GM23338 (cell line): ENCODE data around the gene SULT6B1. TPM values are rescaled to one million over a fixed set of nuclear protein-coding genes. Genes with fewer than 3 reads are reported as not detected.

ENCODE experiments used
- ATAC-seq: fragments of 200-7000 bp; cut with Tn5 transposase; 3 replicates; pipeline ENCODE4 v1.9.1; 2020
- DNase-seq: peaks from one replicate; pipeline ENCODE4 v3.0.0-alpha.2; 2015; ENCODE audit warnings: low spot score
- H2AFZ ChIP-seq: fragments of 200-600 bp; sonication (generic); 2 replicates; pipeline ENCODE4 v1.8.0; 2016; ENCODE audit warnings: antibody characterized with exemption, mild to moderate bottlenecking, moderate library complexity
- H3F3A ChIP-seq: fragments of 200-600 bp; sonication (generic); replicated peaks from 2 replicates; pipeline ENCODE4 v1.8.0; 2017; ENCODE audit warnings: antibody characterized with exemption, mixed run types, low read depth
- H3K27ac ChIP-seq: fragments of 200-600 bp; sonication (generic); 2 replicates; pipeline ENCODE4 v1.6.1; 2016; ENCODE audit warnings: low read depth
- H3K27me3 ChIP-seq: fragments of 200-600 bp; sonication (generic); 2 replicates; pipeline ENCODE4 v1.8.0; 2016; ENCODE audit warnings: mild to moderate bottlenecking, mixed run types, moderate library complexity; ENCODE audit not compliant: insufficient read depth
- H3K36me3 ChIP-seq: fragments of 200-600 bp; sonication (generic); 2 replicates; pipeline ENCODE4 v1.8.0; 2016; ENCODE audit warnings: mild to moderate bottlenecking; ENCODE audit not compliant: insufficient read depth
- H3K4me1 ChIP-seq: fragments of 200-600 bp; sonication (generic); 2 replicates; pipeline ENCODE4 v1.8.0; 2016; ENCODE audit warnings: mild to moderate bottlenecking, moderate library complexity; ENCODE audit not compliant: insufficient read depth
- H3K4me2 ChIP-seq: fragments of 200-600 bp; sonication (generic); 2 replicates; pipeline ENCODE4 v1.7.1; 2017; ENCODE audit warnings: mixed run types
- H3K4me3 ChIP-seq: fragments of 200-600 bp; sonication (generic); 2 replicates; pipeline ENCODE4 v1.6.1; 2016; ENCODE audit warnings: mixed run types
- H3K79me2 ChIP-seq: fragments of 200-600 bp; sonication (generic); replicated peaks from 2 replicates; pipeline ENCODE4 v1.8.0; 2017; ENCODE audit warnings: mild to moderate bottlenecking; ENCODE audit not compliant: insufficient read depth
- H3K9me2 ChIP-seq: fragments of 200-600 bp; sonication (generic); 2 replicates; pipeline ENCODE4 v1.8.0; 2017; ENCODE audit not compliant: insufficient read depth
- H4K20me1 ChIP-seq: fragments of 200-600 bp; sonication (generic); replicated peaks from 2 replicates; pipeline ENCODE4 v1.8.0; 2017; ENCODE audit warnings: mild to moderate bottlenecking; ENCODE audit not compliant: insufficient read depth
- H3K27ac Mint-ChIP-seq: 2 replicates; pipeline ENCODE4 v1.8.0; 2020; ENCODE audit warnings: inconsistent platforms, mild to moderate bottlenecking, moderate library complexity, mixed read lengths
- H3K27me3 Mint-ChIP-seq: 3 replicates; pipeline ENCODE4 v1.8.0; 2022; ENCODE audit warnings: low read depth, mild to moderate bottlenecking, moderate library complexity, mixed read lengths, inconsistent platforms; ENCODE audit not compliant: insufficient read depth, poor library complexity
- H3K36me3 Mint-ChIP-seq: 3 replicates; pipeline ENCODE4 v1.8.0; 2021; ENCODE audit warnings: low read depth, mild to moderate bottlenecking, inconsistent platforms, moderate library complexity, mixed read lengths
- H3K4me1 Mint-ChIP-seq: 3 replicates; pipeline ENCODE4 v1.8.0; 2020; ENCODE audit warnings: mild to moderate bottlenecking, inconsistent platforms, mixed read lengths
- H3K4me3 Mint-ChIP-seq: 3 replicates; pipeline ENCODE4 v1.8.0; 2021; ENCODE audit warnings: moderate library complexity, mild to moderate bottlenecking, inconsistent platforms, mixed read lengths
- H3K9me3 Mint-ChIP-seq: 3 replicates; pipeline ENCODE4 v1.8.0; 2020; ENCODE audit warnings: moderate library complexity, mild to moderate bottlenecking, inconsistent platforms, mixed read lengths
- EZH2 ChIP-seq: fragments of 200-600 bp; sonication (generic); IDR thresholded peaks from one replicate; pipeline ENCODE4 v1.8.0; 2017; ENCODE audit warnings: antibody characterized with exemption, mild to moderate bottlenecking, low read depth; ENCODE audit not compliant: unreplicated experiment
- NANOG ChIP-seq: IDR thresholded peaks from 2 replicates; pipeline ENCODE4 v1.6.1; 2016; ENCODE audit warnings: antibody characterized with exemption, borderline replicate concordance
- REST ChIP-seq: IDR thresholded peaks from one replicate; pipeline ENCODE4 v1.6.1; 2018; ENCODE audit warnings: antibody characterized with exemption; ENCODE audit not compliant: unreplicated experiment
- ZNF462 ChIP-seq: fragments of 250-450 bp; sonication (Bioruptor Pico); IDR thresholded peaks from 2 replicates; pipeline ENCODE4 v1.5.0; 2020; ENCODE audit warnings: mild to moderate bottlenecking, moderate library complexity
- polyA plus RNA-seq: library from polyadenylated mRNA; unstranded; fragments of >200 nt; fragmentation: Nextera tagmentation; extraction: Ambion mirVana; gene quantifications from 2 replicates; pipeline ENCODE4 v1.2.1, GENCODE V29; 2016
- total RNA-seq: library from RNA; depleted of rRNA; stranded (reverse); fragments of >200 nt; shearing (Covaris generic); gene quantifications from 2 replicates; pipeline ENCODE4 v1.2.3, GENCODE V29; 2014

Gene SULT6B1
- total and polyA plus RNA-seq, 2 experiments from 2014 or later: not detected

- Histone ChIP-seq H3K4me1 (no peaks in the 10 kb centered on the region), H3K9me2 (no peaks in the 10 kb centered on the region), H3K27ac (no peak overlapping the region), H3F3A (no peaks in the 10 kb centered on the region), H3K79me2 (peaks cover 3% of the 10 kb centered on the region; the same call in 1 of the 2 replicates), H4K20me1 (no peaks in the 10 kb centered on the region), H3K4me2 (no peak overlapping the region), H3K27me3 (no peaks in the 10 kb centered on the region), H3K4me3 (no peak overlapping the region), H2AFZ (no peak overlapping the region), H3K36me3 (peaks cover 28% of the 10 kb centered on the region)
- H3K4me3 Mint-ChIP-seq: no peak overlapping the region
- no peak for TF ChIP-seq ZNF462 (CRISPR knock-in tag)
- TF ChIP-seq REST: no peak
- TF ChIP-seq NANOG: no peak
- no peak for TF ChIP-seq EZH2
- DNase-seq (no peak), ATAC-seq (no peak)
- no peak overlapping the region for H3K27ac Mint-ChIP-seq
- peaks cover 53% of the 10 kb centered on the region for H3K36me3 Mint-ChIP-seq
- no peaks in the 10 kb centered on the region for H3K4me1 Mint-ChIP-seq
- no peaks in the 10 kb centered on the region for H3K27me3 Mint-ChIP-seq
- H3K9me3 Mint-ChIP-seq: no peaks in the 10 kb centered on the region
These were observed 44.5 kb downstream of the SULT6B1 start for GRCh38 chr2:37143974-37144373.
